Hypothalamus (tissue), 51 donors: Measurements from ENCODE around the gene SLX4.
"Not testable (repeated sequence)": the region's sequence is repeated elsewhere in the genome, so short reads cannot be mapped to it uniquely, and the experiment has no call there.

ENCODE experiments used
- DNase-seq, 51 donors: peaks; one replicate each; lab custom pipeline; 2025; lab: John Stamatoyannopoulos, UW

SLX4 gene

GRCh38 chr16:3611146-3611975, at the start of gene SLX4:
TSS of gene SLX4 (minus strand) at chr16:3611606. CDS start at chr16:3608964, 2,642 bp downstream.
- peak; percentile 13 to 89 (median 74) for DNase-seq

GRCh38 chr16:3659251-3659650, 47.8 kb upstream of the SLX4 start:
- DNase-seq = no peak

- DNase-seq = no peak
These were observed 45.4 kb upstream of the SLX4 start for GRCh38 chr16:3656491-3657468.

DNA sequence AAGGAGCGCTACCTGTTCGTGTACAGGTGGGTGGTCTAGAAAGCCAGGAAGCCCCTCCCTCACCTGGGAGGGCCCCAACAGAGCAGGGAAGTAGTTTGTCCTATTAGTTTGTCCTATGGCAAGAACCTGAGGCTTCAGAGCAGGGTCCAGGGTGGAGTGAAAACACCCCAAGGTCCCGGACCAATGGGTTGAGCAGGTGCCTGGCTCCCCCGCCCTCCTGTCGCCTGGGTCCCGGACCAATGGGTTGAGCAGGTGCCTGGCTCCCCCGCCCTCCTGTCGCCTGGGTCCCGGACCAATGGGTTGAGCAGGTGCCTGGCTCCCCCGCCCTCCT, 44.7 kb upstream of the SLX4 start:
- not testable (repeated sequence) for DNase-seq

- DNase-seq = no peak
These were observed 44.2 kb upstream of the SLX4 start for GRCh38 chr16:3655396-3656159.

DNA sequence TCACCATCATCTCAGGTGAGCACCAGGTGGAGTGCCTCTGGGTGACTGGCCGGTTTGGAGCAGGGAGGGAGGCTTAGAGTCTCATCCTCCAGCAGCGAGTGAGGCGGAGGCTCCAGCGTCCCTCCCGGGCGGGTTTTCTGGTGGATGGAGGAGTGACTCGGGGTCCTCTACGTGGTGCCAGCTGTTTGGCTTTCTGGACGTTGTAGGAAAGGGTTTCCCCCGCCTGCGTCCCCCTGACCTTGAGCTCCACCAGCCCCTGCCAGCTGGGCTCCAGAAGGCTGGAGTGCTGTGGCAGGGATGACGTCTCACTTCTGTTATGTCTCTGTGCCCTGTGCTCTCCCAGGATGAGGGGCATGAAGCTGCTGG, 43.6 kb upstream of the SLX4 start:
- DNase-seq = no peak

- peak in 23 of 51 donors; percentile 1 to 50 (median 16) for DNase-seq
These were observed 43.0 kb upstream of the SLX4 start, which contains the start of gene DNASE1 for GRCh38 chr16:3654249-3654991. TSS of gene DNASE1 (plus strand) at chr16:3654691. CDS start at chr16:3655374, 683 bp downstream.

- DNase-seq = no peak
These were observed 41.2 kb upstream of the SLX4 start for GRCh38 chr16:3652373-3653195.

DNA sequence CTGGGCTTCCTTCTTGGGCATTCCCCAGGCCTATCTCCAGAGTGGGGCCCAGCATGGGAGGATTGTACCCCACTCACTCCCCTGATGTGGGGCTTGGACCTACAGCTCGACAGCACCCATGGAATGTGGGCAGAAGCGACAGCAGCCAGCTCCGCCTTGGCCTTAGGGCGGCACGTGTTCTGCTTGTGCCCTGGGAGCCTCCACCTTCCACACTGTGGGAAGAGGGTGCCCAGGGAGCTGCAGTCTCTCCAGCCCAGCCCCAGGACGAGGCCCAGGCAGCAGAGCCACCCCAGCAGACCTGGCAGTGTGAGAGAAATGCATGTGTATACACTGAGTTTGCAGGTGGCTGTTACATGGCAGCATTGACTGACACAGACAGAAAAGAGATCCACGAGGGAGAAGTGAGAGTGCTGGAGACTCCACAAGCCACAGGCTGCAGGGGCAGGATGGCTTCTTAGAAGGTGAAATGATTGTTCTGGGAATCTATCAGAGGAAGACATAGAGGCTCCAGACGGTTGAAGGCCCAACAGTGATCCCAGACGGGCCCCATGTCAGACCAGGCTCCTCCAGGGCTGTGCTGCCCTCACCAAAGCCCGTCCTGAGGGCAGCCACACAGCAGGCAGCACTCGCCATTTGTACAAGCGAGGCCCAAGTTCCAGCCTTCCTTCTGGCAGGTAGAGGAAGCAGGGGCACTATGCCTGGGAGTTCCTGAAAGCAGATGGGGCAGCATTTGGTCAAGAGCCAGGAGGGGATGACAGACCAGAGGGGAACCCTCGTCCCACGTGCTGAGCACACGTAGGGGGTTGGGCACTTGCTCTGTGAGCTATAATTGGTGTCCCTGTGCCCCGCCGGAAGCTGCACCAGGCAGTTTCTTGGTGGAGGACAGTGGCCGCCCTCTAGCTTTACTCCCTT, 40.3 kb upstream of the SLX4 start:
- no peak for DNase-seq

DNA sequence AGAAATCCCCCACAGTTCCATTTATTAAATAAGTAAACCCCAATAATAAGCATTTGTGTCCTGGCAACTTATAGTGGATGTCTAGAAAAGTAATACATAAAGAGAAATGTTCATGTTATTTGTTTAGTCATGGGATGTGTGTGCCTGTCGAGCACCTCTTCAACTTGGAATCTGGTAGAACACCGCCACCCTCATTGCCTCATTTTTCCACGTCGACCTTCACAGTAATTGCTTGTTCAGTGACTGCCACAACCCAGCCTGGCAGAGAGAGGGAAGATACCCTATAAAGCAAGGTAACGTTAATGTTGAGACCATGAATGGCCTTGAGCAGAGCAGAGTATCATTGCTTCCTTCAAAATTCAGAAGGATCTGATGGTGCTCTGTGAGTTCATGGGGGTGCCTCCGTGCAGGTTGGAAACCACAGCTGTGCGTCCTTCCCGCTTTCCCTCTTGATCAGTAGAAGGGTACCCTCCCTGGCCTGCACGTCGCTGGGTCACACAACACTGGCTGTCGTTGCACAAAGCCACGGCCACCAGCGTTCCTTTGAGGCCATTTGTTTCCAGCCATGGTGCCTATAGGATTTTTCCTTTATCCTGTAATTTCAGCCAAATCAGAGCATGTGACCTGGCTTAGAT, 39.3 kb upstream of the SLX4 start:
- DNase-seq = no peak

GRCh38 chr16:3646348-3646920, 35.0 kb upstream of the SLX4 start:
- DNase-seq = no peak

DNA sequence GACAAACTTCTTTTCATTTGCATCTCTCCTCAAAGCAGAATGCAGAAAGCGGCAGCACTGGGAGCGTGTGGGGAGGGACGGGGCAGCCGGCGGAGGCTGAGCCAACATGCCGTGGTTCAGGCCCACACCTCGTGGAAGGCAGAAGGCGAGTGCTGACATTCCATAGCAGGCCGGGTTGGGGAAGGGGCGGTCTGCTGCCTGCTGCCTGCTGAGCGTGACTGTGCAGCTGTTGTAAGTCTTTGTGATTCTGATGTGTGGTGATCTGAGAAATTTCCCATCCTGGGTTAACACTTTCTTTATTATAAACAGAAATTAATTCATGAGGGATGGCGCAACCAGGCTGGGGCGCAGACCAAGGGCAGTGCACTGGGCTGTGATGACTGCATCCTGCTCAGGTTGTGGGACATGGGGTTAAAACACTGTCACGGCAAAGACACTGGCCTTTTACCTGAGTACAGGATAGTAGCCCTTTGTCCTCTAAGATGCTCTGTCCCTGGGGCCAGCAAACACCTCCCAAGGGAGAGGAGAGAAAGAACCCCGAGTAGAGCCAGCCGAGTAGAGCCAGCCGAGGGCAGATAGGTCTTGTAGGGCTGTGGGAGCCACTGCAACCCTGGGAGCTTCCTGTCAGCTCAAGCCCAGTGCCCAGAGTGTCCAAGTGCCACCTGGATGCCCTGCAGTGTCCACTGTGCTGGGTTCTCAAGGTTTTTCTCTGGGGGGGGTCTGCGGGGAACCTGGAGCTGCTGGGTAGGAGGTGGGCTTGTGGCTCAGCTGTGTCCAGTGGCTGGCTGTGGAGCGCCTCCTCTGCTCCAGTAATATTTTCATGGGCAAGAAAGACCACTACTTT, 34.3 kb upstream of the SLX4 start:
- no peak for DNase-seq

- no peak for DNase-seq
These were observed 33.7 kb upstream of the SLX4 start for GRCh38 chr16:3645108-3645503.

GRCh38 chr16:3643095-3643730, 31.8 kb upstream of the SLX4 start:
- DNase-seq = no peak

GRCh38 chr16:3642397-3643094, 31.1 kb upstream of the SLX4 start:
- DNase-seq = no peak
